GM18502 (cell line): ENCODE results near the gene RAB11A.

ENCODE experiments used
- ATAC-seq: cut with Tn5 transposase; IDR thresholded peaks from one replicate; pipeline ENCODE4 v1.9.1; 2021; ENCODE audit warnings: mild to moderate bottlenecking; ENCODE audit not compliant: unreplicated experiment, poor library complexity

The RAB11A gene

GRCh38 chr15:65931221-65931620, 61.9 kb downstream of the RAB11A start:
- no peak for ATAC-seq

DNA sequence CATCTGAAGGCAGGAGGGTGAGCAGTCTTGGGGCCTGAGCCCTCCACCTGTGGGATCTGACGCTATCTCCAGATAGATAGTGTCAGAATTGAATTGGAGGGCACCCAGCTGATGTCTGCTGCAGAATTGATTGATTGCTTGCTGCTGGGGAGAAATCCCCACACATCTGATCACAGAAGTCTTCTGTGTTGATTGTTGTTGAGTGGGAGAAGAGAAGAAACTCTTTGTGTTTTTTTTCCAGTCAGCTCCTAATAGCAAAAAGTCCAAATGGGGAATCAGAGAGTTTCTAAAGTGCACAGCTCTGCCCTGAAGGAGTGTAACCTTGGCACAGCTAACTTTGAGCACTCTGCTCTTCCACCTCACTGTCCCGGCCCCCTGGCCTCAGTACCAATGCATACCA, 66.1 kb downstream of the RAB11A start:
- ATAC-seq: no peak

DNA sequence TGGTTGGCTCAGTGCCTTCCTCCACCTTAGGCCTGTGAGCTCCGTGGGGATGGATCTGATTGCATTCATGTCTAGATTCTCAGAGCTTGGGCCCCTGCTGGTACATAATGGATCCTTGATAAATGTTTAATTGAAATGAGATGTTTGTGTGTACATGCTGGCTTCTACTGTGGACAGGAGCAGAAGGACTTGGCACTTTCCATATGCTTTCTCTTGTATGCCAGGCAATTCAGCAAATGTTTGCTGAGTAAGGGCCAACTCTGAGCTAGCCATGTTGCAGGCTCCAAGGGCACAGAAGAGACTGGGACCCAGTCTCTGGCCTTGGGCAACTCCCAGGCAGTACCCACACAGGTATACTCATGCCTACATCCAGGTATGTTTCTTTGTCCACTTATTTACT, 67.0 kb downstream of the RAB11A start:
- no peak for ATAC-seq

DNA sequence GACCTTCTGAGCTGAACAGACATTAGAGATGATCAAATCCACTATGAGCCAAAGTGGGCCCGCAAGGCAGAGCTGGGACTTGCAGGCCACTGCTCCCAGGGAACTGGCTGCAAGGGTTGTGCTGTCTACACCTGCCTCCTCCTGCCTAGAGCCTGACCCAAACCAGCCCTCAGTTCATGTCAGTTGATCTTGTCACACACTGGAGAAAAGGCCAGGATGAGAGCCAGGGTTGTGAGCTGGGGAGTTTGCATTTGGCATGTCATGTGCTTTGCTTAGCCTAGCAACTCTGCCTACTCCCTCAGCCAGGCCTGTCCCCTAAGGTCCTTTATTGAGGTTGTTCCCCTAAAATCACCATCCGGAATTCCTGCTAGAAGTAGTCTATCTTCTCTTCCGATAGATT, 67.8 kb downstream of the RAB11A start:
- no peak for ATAC-seq

DNA sequence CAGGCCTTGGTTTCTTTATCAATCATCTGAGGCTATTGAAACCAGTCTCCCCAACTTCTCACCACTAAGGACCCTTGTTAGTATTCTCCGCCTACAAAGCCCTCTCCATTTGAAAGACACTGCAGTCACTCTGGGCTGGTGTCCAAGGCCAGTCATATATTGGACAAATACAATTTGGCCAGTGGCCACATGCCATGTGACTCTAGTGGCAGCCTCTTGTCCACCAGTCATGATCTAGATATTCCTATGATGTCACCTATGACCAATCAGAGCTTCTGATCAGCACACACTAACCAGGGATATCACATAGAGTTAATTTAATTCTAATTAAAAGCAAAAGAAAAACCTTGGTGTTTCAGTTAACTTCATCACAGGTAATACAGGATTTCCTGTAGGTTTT, 68.2 kb downstream of the RAB11A start:
- no peak for ATAC-seq

GRCh38 chr15:65938604-65939003, 69.3 kb downstream of the RAB11A start:
- ATAC-seq: no peak

GRCh38 chr15:65939901-65940617, 70.8 kb downstream of the RAB11A start:
- no peak for ATAC-seq

GRCh38 chr15:65940618-65940909, 71.3 kb downstream of the RAB11A start:
- no peak for ATAC-seq
